NCI-H524 treated with DMSO at 0.1 percent for 48 hours (cell line): Measurements from ENCODE around the gene FLRT2.

Experiments used
- DNase-seq: peaks from one replicate; lab custom pipeline; 2025; lab: John Stamatoyannopoulos, UW

The FLRT2 gene, protein sequence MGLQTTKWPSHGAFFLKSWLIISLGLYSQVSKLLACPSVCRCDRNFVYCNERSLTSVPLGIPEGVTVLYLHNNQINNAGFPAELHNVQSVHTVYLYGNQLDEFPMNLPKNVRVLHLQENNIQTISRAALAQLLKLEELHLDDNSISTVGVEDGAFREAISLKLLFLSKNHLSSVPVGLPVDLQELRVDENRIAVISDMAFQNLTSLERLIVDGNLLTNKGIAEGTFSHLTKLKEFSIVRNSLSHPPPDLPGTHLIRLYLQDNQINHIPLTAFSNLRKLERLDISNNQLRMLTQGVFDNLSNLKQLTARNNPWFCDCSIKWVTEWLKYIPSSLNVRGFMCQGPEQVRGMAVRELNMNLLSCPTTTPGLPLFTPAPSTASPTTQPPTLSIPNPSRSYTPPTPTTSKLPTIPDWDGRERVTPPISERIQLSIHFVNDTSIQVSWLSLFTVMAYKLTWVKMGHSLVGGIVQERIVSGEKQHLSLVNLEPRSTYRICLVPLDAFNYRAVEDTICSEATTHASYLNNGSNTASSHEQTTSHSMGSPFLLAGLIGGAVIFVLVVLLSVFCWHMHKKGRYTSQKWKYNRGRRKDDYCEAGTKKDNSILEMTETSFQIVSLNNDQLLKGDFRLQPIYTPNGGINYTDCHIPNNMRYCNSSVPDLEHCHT

DNA sequence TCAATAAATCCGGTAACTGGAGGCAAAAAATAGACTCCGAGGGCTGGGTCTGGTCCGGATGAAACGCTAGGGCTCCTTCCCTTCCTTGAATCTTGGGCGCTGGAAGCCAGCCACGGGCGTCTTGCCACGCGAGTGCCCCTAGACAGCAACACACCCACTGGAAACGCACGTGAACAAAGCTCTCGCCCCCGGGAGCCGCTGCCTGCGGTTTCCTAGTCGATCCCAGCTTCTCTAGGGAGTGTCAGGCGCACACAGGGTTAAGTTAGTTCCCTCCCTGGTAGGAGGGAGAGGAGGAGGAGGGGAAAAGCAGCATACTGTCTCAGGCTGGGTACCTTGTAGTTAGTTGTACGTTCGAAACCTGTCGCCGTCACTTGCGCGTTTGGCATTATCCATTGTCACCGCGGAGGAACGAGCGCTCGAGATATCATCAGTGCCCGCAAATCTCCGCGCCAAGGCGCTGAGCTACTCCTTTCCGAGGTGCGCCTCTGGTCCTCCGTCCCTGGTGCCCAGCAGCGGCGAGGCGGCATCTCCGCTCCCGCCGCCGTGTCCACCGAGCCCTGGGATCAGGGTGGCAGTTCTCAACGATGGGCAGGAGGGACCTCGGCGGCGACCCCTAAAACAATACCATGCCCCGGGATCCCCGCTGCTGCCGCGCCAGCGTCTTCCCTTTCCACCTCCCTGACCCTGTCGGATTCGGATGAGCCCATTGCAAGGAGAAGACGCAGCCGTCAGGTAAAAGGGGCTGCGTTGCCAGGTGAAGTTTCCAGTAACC lies at the start of gene FLRT2:
FLRT2 (plus strand) TSS at position 342 of the 772 bp plus-strand sequence. CDS start 91,371 bp downstream, outside the sequence.
- no peak for DNase-seq

DNA sequence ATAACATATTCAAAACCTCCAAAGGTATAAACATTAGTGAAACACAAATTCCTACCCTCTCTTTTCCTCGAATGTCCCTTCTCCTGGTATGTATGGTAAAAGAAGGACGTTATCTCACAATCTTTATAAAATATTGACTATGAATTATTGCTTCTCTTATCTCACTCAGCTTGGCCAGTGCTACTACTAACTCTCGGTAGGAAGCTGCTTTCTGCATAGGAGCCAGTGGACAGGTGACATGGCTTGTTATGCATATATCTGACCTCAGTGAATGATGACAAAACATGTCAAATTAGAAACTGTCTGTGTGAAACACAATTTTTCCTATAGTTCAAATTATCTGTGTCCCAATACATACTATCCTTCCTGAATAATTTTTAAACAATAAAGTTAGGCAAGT lies 48.5 kb upstream of the FLRT2 start:
- DNase-seq, result no peak

DNA sequence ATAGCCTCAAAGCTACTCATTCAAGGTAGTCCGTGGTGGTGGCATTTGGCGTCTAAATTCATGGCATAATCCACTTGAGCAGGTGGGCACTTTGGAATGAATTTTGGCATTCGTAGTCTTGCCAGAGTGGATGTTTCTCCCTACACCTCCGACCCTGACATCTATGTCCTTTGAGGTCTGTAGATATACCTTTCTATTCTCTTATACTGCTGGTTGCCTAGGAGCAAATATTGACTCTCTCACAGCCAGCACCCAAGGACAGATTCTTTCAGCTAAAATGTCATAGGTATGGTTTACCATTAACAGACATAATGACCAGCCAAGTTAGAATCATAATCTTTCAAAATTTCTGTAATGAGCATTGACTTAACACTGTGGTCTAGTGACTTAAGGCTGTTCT lies 47.4 kb upstream of the FLRT2 start:
- no peak for DNase-seq

DNA sequence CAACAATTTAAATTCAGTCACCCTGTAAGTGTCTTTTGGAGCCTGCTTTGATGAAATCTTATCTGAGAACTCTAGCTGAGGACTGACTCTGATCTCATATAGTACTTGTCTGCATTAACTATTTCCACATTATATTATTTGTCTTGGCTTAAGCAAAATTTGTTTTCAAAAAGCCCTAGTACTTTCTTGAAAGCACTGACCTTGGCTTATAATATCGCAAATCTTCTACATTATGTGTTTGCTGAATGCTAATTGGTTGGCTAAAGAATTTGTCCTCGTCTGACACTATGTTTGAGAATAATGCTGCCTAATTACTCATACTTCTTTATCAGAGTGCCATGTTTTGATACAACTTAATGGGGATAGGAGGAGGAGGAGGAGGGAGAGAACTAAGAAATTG lies 46.9 kb upstream of the FLRT2 start:
- no peak for DNase-seq

DNA sequence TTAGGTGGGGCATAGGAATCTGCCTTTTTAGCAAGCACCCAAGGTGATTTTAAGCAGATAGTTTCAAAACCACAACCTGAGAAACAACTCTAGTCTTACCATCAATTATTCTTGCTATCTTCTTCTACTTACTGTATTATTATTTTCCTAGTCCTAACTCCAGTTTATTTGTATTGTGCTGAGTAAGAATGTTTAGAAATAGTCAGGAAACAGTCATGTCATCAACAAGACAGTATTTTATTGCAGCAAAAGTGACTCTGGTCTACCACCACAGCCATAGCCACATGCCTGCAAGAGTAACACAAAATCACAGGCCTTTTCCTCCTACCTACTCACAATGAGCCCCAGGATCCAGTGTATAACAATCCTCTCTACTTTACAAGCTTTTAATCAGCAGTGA lies 46.3 kb upstream of the FLRT2 start:
- no peak for DNase-seq

DNA sequence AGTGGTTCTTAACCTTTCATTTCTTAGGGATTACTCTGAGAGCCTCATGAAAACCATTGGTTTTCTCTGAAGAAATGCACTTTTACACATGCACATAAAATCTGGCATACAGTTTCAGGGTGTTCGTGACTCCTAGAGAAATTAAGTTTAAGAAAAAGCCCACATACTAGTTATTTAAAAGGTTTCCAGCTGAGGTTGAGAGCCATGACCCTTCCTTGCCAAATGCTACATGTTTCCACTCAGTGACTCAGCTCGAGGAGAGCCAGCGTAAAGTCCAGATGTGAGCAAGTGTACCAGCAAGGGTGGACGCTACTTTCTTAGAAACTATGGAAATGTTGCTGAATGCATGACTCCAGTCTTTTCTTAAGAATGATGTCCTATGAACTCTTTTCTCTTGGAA lies 42.7 kb upstream of the FLRT2 start:
- DNase-seq, result no peak

DNA sequence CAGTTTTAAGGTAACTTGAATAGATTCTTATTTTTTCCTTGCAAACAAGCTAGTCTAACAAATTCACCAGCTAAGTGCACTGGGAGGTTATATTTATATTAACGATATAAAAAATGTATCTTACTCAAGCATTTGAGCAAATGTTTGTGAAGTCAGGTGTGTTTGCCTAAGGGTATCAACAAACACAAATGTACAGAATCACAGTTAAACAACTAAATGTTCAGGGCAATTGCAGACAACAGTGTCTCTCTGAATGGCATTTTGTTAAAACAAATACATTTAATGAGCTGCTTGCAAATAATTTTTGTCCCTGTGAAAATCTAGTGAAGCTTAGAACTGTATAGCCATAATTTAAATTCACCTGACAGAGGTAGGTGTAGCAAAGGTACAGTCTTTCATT lies 28.2 kb upstream of the FLRT2 start:
- DNase-seq, result no peak

DNA sequence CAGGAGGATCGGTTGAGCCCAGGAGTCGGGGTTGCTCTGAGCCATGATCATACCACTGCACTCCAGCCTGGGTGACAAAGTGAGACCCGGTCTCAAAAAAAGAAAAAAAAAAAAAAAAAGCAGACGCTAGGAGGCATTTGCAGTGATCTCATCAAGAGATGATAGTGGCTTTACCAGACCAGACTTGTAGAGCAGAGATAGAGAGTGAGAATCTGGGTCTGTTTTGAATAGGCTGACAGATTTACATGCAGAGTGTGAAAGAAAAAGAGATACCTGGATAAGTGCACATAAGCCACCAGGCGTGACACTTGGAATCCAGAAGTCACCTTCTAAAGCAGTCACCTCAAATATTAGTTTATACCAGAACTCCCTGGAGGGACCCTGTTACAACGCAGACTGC lies 21.1 kb upstream of the FLRT2 start:
- DNase-seq, result no peak

DNA sequence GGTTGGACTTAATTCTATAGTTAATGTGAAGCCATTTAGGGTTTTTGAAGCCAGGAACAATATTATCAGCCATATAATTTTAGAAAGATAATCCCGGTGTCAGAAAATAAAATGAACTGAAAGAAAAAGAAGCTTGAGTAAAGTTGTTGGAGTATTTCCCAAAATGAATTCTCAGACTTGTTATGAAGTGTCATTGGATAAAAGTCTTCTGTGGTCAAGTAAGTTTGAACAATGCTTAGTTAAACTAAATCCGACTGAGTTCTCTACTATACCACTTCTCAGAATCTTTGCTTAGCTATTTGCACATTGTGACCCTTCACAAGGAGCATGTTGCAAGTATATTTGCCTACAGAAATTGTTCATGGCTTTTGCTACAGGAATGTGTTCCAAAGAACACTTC lies 17.5 kb upstream of the FLRT2 start:
- no peak for DNase-seq

DNA sequence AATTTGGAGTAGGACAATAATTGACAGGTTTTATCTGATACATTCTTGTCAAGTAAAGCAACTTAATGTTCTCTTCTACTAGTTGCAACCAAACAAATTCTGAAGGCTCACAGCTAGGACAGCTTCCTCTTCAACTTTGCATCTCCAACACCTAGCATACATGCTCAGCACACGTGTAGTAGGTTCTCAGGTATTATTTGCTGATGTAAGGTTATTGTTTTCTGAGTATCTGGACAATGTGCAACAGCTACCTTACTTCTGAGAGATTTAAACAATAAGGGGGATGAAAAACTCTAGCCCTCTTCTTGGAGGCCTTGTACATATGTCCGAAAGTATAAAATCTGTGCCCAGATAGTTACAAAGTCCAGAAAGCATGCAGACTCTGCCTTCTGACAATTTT lies 15.5 kb upstream of the FLRT2 start:
- no peak for DNase-seq

DNA sequence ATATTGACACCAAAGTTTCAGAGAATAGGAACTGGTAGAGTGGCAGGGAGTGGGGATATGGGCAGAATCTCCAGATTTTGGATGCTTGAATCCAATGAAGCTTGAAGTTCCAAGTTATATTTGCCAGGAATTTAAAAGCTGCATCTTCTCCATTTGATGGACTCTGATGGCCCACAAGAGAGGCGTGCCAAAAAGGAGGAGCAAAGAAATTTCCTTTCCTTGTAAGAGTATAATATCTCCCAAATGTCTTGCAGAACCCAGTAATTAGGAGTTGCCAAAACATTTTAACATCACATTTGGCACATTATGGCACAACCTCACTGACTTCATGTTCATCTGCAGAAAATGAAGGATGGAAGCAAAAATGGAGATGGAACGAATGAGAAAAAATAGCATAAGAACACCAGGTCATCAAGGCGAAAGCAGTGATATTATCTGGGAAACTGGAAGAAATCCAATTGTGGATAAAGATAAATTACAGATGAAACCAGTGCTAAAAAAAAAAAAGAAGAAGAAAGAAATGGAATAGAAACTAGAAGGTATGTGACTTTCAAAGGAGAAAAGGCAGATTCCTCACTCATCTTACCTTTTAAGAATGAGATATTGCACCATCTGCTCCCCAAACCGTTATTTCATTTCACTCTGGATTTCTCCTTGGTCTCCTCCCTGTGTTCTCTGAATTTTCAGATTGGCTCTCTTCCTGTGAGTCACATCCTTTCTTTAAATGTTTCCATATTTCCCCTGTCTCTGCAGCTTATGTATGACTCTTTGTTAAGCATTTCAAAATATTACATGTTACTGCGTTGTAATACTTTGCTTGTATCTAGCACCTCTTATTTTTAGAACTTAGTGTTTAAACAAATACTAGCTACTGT lies 13.5 kb upstream of the FLRT2 start:
- DNase-seq, result no peak

DNA sequence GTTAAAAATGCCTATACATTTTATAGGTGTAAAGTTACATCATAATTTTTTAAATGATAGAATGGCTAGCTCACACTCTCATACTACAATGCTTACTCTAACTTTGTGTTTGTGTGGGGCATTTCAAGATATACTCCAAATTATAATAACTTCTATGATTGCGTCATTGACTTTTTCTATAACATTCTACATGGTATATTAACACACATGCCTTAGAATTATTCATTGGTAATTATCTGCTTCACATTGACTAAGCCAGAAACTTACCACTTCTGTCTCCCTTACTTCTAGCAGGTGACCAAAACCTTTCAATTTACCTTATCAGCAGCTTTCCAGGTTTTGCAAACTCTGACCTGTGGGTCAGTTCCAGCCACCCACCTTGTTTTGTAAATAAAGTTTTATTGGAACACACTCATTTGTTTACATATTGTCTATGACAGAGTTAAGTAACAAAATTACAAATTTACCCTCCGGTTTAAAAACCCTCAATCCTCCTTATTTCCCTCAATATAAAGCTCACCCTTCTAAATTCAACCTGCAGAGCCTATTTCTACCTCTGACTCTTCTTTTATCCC lies 12.7 kb upstream of the FLRT2 start:
- DNase-seq, result no peak

DNA sequence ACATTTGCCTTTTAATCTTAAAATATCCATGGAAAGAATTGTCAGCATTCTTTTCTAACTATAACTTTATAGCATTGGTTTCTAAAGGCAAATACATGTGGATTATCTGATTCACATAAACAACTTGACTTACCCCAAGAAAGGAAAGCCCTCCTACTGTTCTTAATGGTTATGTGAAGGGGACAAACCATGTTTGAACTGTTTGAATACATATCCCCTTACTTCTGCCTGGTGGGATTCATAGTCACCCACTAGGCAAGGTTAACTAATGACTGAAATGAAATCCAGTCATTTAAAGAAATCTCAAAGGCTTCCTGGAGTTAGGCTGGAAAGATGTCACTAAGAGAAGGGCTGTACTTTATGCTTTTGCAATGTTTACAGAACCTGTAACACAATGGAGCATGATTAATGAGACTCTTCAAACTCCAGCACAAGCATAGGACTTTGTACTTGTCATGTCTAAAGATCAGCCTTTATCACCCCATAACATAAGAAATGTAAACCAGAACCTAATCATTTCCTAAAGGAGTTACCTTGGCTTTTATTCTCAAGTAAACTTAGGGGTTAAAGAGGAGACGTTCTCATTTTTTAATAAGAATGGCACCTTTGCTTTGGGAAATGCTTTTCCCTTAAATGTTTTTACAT lies 10.2 kb upstream of the FLRT2 start:
- DNase-seq, result no peak

DNA sequence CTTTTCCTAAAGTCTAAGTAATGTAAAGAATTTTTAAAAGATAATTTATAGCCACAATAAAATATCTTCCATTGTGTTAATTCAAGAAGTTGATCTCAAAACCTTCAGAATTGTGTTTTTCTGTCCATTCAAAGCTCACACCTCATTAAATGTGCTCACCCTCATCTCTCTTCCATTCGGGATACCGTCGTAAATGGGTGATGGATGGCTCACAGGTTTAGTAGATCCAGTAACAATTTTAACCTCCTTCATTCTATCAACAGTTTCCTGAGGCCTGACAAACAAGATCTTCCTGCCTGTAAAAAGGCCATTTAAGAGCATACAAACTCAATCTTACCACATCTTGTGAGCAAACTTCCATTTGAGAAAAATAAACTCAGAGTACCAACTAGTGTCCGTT lies 9.4 kb upstream of the FLRT2 start:
- no peak for DNase-seq

DNA sequence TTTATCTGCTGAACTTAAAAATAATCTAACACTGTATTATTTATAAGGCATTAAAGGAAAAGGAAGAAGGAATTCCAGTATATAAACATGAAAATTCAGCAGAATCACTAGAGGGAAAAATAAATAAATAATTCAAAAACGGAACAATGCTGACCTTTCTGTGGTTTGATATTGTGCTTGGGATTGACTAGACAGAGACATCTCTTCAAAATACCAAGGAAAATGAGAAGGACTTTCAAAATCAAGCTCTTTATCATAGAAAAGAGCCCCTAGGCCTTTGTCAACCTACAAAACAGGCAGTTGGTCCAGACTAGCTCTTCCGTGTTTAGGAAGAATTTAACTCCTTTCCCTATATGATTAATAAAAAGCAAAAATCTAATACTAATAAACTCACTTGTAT lies 6.3 kb upstream of the FLRT2 start:
- no peak for DNase-seq

DNA sequence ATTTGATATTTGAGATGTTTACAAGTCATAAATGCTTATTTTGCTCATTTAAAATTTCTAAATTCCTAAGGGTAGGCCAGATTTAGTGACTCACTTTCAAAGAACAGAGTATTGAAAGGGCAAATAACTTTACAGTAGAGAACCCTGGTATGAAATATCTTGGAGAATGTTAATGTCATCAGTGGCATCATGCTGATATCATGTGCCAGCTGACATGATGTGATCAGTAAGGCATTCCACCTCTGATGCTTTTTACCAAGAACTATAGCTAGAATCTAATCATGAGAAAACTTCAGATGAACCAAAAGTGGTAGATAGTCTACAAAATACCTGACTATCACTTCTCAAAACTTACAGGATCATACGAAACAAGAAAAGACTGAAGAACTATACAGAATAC lies 2.9 kb upstream of the FLRT2 start:
- DNase-seq, result no peak

DNA sequence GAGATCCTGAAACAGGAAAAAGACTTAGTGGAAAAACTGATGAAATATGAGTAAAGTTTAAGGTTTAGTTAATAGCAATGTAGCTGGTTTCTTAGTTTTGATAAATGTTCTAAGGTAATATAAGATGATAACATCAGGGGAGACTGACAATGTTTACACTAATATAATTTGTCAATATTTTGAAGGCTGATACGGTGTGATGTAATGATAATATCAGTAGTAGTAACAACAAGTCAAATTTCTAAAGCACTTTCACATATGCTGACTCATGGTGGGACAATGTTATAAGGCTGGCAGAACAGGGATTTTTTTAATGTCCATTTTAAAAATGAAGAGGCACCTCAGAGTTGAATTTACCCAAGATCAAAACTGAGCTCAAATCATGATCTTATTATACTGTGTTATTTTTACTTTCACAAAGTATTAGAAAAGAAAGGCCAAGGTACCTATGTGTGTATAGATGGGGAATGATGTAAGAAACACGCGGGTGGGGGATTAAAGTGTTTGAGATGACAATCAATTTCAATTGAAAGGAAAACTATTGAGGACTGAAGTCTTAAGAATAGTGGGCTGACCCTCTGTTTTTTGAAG lies 2.4 kb upstream of the FLRT2 start:
- no peak for DNase-seq

DNA sequence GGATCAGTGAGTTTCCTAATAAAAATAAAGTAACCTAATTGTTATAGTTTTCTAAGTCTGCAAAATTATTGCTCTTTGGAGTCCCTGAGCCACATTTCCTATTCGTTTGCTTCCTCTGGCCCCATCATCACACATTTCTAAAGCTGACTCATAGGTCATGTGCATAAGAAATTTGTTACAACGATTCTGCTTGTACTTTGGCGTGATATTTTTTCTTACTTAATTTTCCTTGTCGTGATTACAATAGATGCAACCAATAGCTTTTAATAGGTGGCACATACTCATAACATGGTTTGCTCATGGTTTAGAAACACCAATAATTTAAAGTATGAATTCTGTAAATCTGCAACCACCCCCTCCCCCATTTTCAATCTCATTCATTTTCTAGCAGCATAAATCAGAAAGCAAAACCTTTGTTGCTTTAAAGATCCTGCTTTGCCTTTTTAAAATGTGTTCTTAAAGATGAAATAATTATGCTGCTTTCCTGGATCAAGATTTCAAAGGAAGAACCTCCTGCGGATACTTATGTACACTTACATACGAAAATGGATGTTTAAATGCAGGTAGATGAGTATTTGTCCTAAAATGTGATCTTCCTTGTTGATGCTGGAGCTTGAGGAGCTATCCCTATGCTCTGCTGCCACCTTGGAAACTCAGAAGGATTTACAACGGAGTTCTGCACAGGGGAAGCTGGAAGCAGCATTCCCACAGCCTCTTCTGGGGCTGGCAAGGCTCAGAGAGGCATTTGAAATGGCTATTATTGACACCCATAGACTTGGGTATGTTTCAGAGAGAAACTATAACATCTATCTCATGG lies 1.7 kb upstream of the FLRT2 start:
- peak; percentile 39 for DNase-seq

DNA sequence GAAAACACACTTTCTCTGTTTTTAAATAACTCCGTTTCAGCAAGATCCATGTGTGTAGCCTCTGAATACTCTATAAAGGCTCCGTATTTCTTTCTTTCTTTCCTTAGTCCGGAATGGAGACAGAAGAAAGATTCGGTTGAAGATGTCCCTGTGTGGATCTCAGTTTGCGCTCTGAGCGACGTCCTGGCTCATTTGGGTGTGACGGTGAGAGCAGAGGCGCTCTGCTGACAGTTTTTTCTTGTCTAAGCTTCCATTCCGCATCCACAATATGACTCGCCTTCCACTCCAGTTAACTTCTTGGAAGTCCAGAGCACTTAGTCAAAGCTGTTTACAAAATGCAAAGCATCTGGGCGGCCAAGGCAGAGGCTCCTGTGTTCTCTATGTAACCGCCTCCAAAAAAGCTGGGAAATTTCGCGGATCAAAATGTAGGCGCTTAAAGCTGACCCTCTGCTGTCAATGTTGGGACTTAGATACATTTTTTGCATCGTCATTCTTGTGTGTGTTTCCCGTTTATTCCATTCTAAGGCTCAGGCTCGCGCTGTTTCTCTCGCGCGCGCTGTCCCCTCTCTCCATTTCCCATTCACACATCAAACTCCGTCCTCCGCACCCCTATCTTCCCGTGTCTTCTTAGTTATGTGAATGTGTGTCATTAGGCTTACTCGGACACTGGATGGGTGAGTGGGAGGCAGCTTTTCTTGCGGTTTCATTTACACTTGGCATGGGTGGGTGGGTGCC lies 880 bp upstream of the FLRT2 start:
- no peak for DNase-seq
